Stimulated activated memory B cell treated with anti-CD40 and anti-IgM and Interleukin-4, amounts not matched to agents 10 μg/mL and 1 μg/mL and 100 μg/mL, for 72 hours (primary cell): ENCODE measurements around the gene FAS.
"Not testable (repeated sequence)": the region's sequence is repeated elsewhere in the genome, so short reads cannot be mapped to it uniquely, and the experiment has no call there.

Experiments
- ATAC-seq: fragments of 150-1000 bp; cut with Tn5 transposase; 2 replicates; pipeline ENCODE4 v1.10.0; 2021
- H3K27ac Mint-ChIP-seq: one replicate; pipeline ENCODE4 v1.8.0; 2022; ENCODE audit warnings: mild to moderate bottlenecking, mixed read lengths
- H3K27me3 Mint-ChIP-seq: one replicate; pipeline ENCODE4 v1.8.0; 2022; ENCODE audit warnings: mixed read lengths
- H3K36me3 Mint-ChIP-seq: one replicate; pipeline ENCODE4 v1.8.0; 2022; ENCODE audit warnings: mixed read lengths
- H3K4me1 Mint-ChIP-seq: one replicate; pipeline ENCODE4 v1.8.0; 2022; ENCODE audit warnings: mixed read lengths
- H3K4me3 Mint-ChIP-seq: one replicate; pipeline ENCODE4 v1.8.0; 2022; ENCODE audit warnings: mild to moderate bottlenecking, moderate library complexity, mixed read lengths
- H3K9me3 Mint-ChIP-seq: one replicate; pipeline ENCODE4 v1.8.0; 2022; ENCODE audit warnings: mixed read lengths

FAS gene

GRCh38 chr10:88996927-88997326, 6.3 kb downstream of the FAS start:
- H3K36me3 Mint-ChIP-seq, result no peaks in the 10 kb centered on the region
- no peak overlapping the region for H3K27ac Mint-ChIP-seq
- H3K27me3 Mint-ChIP-seq, result no peaks in the 10 kb centered on the region
- no peak overlapping the region for H3K4me3 Mint-ChIP-seq
- peaks cover 63% of the 10 kb centered on the region for H3K4me1 Mint-ChIP-seq
- no peaks in the 10 kb centered on the region for H3K9me3 Mint-ChIP-seq
- ATAC-seq, result peak; percentile 88

- H3K36me3 Mint-ChIP-seq, result peaks cover 2% of the 10 kb centered on the region
- no peak overlapping the region for H3K4me3 Mint-ChIP-seq
- peak overlapping the region; percentile 30 for H3K27ac Mint-ChIP-seq
- H3K9me3 Mint-ChIP-seq, result no peaks in the 10 kb centered on the region
- H3K4me1 Mint-ChIP-seq, result peaks cover 63% of the 10 kb centered on the region
- H3K27me3 Mint-ChIP-seq, result no peaks in the 10 kb centered on the region
- ATAC-seq, result no peak
Measured at GRCh38 chr10:88999625-89000024, 9.0 kb downstream of the FAS start.

DNA sequence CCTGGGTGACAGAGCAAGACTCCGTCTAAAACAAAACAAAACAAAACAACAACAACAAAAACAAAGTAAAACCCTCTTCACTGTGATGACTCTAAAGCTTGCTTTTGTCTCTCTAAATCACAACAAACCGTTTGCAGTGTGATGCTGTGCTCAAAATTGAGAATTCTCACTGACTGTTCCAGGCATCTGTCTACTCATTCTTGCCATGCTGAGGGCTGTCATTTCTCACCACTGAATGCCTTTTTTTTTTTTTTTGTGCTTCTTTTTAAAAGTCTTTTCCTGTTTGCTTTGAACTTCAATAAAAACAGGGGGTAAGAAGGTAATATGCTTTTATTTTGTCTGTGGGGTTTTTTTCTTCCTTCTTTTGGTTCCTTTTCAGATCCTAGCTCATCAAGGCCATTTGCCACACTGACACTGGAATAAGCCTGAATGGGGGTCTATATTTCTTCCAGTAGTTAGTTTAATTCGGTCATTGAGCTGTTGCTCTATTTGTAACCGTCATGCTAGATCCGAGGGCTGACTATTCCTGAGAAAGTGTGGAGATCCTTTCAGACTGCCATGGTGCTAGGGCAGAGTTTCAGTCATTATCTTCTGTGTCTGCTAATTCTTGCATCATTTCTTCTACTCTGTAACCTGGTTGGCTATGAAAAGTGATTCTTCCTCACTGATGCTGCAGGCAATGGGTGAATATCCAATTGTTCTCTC, 10.6 kb downstream of the FAS start:
- Mint-ChIP-seq H3K27ac (peak overlapping the region; percentile 67), H3K4me3 (peak overlapping the region; percentile 42), H3K36me3 (peaks cover 7% of the 10 kb centered on the region), H3K9me3 (no peaks in the 10 kb centered on the region), H3K27me3 (no peaks in the 10 kb centered on the region), H3K4me1 (peaks cover 52% of the 10 kb centered on the region)
- no peak for ATAC-seq

- Mint-ChIP-seq H3K36me3 (peaks cover 11% of the 10 kb centered on the region), H3K4me3 (peak overlapping the region; percentile 42), H3K27ac (peak overlapping the region; percentile 67), H3K27me3 (no peaks in the 10 kb centered on the region), H3K9me3 (no peaks in the 10 kb centered on the region), H3K4me1 (peaks cover 46% of the 10 kb centered on the region)
- ATAC-seq, result no peak
Measured at GRCh38 chr10:89001729-89002072, 11.1 kb downstream of the FAS start.

DNA sequence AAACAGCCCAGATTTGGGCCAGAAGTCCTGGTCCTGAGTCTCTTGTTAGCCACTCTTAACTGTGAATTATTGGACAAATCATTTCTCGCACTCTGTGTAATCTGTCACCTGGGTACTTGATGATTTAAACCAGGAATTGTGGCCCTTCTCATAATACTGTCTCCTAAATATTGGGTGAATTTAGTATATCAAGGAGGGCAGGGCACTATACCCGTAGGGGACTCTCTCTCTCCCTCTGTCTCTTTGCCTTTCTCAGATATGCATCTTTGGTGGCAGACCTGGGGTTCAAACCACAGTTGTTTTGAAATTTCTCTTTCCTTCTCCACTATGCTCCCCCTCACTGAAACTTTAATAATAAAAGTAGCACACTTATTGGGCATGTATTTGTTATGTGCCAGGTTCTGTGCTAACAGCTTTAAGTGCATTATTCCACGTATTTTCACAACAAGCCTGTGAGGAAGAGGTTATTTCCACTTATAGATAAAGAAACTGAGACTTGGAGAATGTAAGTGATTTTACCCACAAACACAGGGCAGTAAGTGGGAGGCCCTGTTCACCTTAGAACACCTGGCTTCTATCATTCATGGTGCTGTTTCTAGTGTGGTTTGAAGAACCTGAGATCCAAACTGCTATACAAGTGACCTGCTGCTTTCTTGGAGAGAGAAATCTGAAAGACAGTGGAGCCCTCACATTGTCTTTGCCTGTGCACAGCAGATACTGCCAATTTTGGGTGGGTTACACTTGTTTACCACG, 11.8 kb downstream of the FAS start:
- Mint-ChIP-seq H3K36me3 (peaks cover 16% of the 10 kb centered on the region), H3K9me3 (no peaks in the 10 kb centered on the region), H3K27me3 (no peaks in the 10 kb centered on the region), H3K4me1 (peaks cover 40% of the 10 kb centered on the region), H3K4me3 (no peak overlapping the region), H3K27ac (peak overlapping the region; percentile 67)
- no peak for ATAC-seq

- ATAC-seq, result no peak
- Mint-ChIP-seq H3K27me3 (no peaks in the 10 kb centered on the region), H3K4me3 (no peak overlapping the region), H3K9me3 (no peaks in the 10 kb centered on the region), H3K4me1 (peaks cover 40% of the 10 kb centered on the region), H3K27ac (peak overlapping the region; percentile 67), H3K36me3 (peaks cover 20% of the 10 kb centered on the region)
Measured at GRCh38 chr10:89003344-89003743, 12.7 kb downstream of the FAS start.

- Mint-ChIP-seq H3K36me3 (peaks cover 51% of the 10 kb centered on the region), H3K4me3 (no peak overlapping the region), H3K9me3 (no peaks in the 10 kb centered on the region), H3K27me3 (no peaks in the 10 kb centered on the region), H3K4me1 (peaks cover 9% of the 10 kb centered on the region), H3K27ac (no peak overlapping the region)
- ATAC-seq, result no peak
Measured at GRCh38 chr10:89007129-89007893, 16.7 kb downstream of the FAS start.

GRCh38 chr10:89018700-89019346, 28.2 kb downstream of the FAS start:
- H3K36me3 Mint-ChIP-seq, result peaks cover 68% of the 10 kb centered on the region
- ATAC-seq, H3K4me1 Mint-ChIP-seq, H3K4me3 Mint-ChIP-seq, H3K27ac Mint-ChIP-seq, H3K9me3 Mint-ChIP-seq, H3K27me3 Mint-ChIP-seq: not testable (repeated sequence)

GRCh38 chr10:89019569-89020327, 29.1 kb downstream of the FAS start:
- H3K36me3 Mint-ChIP-seq, result peaks cover 67% of the 10 kb centered on the region
- ATAC-seq, result no peak
- no peaks in the 10 kb centered on the region for H3K4me1 Mint-ChIP-seq
- H3K27ac Mint-ChIP-seq, result no peak overlapping the region
- H3K9me3 Mint-ChIP-seq, result peaks cover 4% of the 10 kb centered on the region
- H3K4me3 Mint-ChIP-seq, result no peak overlapping the region
- H3K27me3 Mint-ChIP-seq, result no peaks in the 10 kb centered on the region

GRCh38 chr10:89021526-89021925, 30.9 kb downstream of the FAS start:
- H3K27me3 Mint-ChIP-seq, ATAC-seq, H3K4me1 Mint-ChIP-seq, H3K27ac Mint-ChIP-seq, H3K4me3 Mint-ChIP-seq, H3K9me3 Mint-ChIP-seq: not testable (repeated sequence)
- peaks cover 61% of the 10 kb centered on the region for H3K36me3 Mint-ChIP-seq

GRCh38 chr10:89022734-89023133, 32.1 kb downstream of the FAS start:
- Mint-ChIP-seq H3K36me3 (peaks cover 55% of the 10 kb centered on the region), H3K27ac (no peak overlapping the region), H3K9me3 (peaks cover 4% of the 10 kb centered on the region), H3K4me3 (no peak overlapping the region), H3K4me1 (no peaks in the 10 kb centered on the region), H3K27me3 (no peaks in the 10 kb centered on the region)
- no peak for ATAC-seq

GRCh38 chr10:89025453-89025852, 34.9 kb downstream of the FAS start:
- peaks cover 32% of the 10 kb centered on the region for H3K36me3 Mint-ChIP-seq
- no peak for ATAC-seq
- H3K4me1 Mint-ChIP-seq, result peaks cover 7% of the 10 kb centered on the region
- H3K27ac Mint-ChIP-seq, result no peak overlapping the region
- no peaks in the 10 kb centered on the region for H3K27me3 Mint-ChIP-seq
- no peaks in the 10 kb centered on the region for H3K9me3 Mint-ChIP-seq
- no peak overlapping the region for H3K4me3 Mint-ChIP-seq

- peaks cover 15% of the 10 kb centered on the region for H3K36me3 Mint-ChIP-seq
- ATAC-seq, result no peak
- peaks cover 29% of the 10 kb centered on the region for H3K4me1 Mint-ChIP-seq
- no peak overlapping the region for H3K4me3 Mint-ChIP-seq
- no peaks in the 10 kb centered on the region for H3K27me3 Mint-ChIP-seq
- H3K27ac Mint-ChIP-seq, result no peak overlapping the region
- no peaks in the 10 kb centered on the region for H3K9me3 Mint-ChIP-seq
Measured at GRCh38 chr10:89029181-89029580, 38.6 kb downstream of the FAS start.

- Mint-ChIP-seq H3K27ac (no peak overlapping the region), H3K27me3 (no peaks in the 10 kb centered on the region), H3K4me3 (no peak overlapping the region), H3K9me3 (no peaks in the 10 kb centered on the region), H3K36me3 (peaks cover 9% of the 10 kb centered on the region), H3K4me1 (peaks cover 29% of the 10 kb centered on the region)
- peak; percentile 68 for ATAC-seq
Measured at GRCh38 chr10:89029785-89030437, 39.3 kb downstream of the FAS start.
